Kidney tubule cell (primary cell): Measurements from ENCODE around the gene DCAF15.
A peak's percentile ranks its signal among the peaks of the same experiment; 100 is the strongest.

Experiments
- DNase-seq: peaks from one replicate; pipeline ENCODE4 v3.0.0-alpha.2; 2018; ENCODE audit warnings: low spot score

Gene DCAF15

DNA sequence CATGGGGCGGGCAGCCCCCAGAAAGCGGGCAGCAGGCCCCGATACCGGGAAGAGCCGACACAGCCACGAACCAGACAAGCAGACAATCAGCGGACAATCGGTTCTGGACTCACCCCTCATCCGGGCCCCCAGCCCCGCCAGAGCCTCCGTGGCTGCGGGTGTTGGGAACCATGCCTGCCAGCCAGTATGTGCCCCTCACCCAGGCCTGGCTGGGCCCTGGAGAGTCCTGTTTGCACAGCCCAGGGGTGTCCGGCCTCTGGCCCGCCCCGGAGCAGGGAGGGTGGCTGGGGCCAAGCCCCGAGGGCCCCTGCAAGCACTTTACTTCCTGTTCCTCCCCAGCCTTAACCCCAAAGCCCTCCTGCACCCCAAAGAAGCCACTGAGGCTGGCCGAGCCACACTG, 21.9 kb upstream of the DCAF15 start:
- no peak for DNase-seq

DNA sequence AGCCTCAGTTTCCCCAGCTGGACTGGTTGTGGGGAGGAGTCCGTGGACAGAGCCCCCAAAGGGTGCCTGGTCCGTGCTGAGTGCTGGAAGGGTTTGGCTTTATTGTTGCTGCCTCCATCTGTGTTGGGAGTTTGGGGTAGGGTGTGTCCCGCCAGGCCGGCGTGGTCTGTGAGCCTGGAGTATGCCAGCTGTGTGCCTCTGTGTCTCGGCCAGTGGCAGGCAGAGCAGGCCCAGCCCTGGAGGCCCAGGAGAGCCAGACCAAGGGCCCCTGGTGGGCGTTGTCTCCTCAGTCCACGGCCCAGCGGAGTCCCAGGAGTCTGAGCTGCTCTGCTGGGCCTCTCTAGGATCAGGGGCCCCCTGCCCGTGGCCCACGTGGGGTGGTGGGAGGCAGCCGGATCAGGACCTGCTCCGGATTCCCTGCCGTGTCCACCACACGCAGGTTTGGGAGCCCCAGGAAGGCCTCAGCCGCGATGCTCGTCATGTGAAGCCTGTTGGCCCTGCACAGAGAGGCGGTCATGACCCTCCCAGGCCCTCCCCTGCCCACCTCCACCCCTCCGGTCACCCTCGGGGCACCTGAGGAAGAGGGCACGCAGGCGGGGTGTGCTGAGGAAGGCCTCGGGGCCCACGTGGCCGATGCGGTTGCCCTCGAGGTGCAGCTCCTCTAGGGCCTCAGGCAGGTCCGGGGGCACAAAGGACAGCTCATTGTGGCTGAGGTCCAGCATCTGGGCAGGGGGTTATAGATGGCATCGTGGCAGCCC, 20.7 kb upstream of the DCAF15 start:
- DNase-seq = no peak

DNA sequence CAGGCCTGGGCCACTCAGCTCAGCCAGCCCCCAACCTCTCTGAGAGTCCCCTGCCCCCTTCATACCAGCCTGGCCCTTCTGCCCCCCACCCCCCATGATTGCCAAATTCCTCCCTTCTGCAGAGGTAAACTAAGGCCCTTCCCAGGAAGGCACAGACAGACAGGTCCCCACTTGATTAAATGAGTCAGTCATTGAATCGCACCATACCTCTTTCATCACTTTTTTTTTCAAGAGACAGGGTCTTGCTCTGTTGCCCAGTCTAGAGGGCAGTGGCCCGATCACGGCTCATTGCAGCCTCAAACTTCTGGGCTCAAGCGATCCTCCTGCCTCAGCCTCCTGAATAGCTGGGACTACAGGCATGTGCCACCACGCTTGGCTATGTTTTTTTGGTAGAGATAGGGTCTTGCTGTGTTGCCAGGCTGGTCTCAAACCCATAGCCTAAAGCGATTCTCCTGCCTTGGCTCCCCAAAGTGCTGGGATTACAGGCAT, 20.1 kb upstream of the DCAF15 start:
- no peak for DNase-seq

DNA sequence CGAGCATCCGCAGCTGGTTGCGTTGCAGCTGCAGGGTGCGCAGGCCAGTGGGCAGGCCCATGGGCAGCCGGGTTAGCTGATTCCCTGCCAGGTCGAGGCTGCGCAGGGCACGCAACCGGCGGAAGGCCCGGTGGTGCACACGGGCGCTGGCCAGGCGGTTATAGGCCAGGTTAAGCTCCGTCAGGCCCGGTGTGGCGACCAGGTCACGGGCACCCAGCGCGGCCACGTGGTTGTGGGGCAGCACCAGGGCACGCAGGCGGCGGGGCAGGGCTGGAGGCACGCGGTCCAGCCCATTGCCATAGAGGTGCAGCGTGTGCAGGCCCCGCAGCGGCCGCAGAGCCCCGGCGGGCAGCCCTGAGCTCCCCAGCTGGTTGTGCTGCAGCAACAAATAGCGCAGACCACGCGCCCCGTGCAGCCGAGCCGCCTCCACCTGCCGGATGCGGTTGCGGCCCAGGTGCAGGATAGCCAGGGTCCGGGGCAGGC, 19.4 kb upstream of the DCAF15 start:
- no peak for DNase-seq

DNA sequence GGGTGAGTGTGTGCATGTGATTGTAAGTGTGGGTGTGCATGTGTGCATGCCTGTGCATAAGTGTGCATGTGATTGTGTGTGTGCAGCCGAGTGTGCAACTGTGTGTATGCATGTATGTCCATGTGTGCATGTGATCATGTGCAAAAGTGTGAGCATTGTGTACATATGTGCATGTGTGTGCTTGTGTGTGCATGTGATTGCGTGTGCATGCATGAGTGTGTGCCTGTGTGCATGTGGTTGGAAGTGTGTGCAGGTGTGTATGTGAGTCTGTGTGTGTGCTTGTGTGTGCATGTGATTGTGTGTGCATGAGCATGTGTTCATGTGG, 17.6 kb upstream of the DCAF15 start:
- no peak for DNase-seq

DNA sequence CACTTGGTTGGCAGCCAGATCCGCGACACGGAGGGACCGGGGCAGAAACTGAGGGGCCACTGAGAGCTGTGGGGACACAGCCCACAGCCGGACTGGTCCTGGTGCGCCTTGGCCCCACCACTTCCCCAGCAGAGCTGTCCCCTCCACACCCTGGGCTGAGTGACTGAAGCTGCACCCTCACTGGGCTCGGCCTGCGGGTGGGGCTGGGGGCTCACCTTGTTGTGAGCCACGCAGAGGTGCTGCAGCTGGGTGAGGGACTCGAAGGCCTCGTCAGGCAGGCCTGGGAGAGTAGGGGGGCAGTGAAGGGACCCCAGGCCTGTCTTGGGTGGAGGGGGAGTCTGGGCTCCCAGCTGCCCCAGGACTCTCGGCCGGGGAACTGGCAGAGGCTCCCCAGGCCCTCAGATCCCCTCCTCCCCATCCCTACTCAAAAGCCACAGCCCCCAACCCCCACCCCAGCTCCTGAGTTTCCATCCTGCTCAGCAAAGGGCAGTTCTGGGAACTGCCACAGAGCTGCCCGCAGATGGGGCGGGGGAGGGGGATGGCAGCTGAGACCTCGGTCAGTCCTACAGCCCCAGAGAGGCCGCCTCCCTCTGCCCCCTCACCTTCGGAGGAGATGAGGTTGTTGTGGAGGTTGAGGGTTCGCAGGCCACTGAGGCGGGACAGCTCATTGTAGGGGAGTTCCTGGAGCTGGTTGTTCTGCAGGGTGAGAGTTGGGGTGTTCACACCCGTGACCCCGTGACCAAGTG, 16.4 kb upstream of the DCAF15 start:
- no peak for DNase-seq

DNA sequence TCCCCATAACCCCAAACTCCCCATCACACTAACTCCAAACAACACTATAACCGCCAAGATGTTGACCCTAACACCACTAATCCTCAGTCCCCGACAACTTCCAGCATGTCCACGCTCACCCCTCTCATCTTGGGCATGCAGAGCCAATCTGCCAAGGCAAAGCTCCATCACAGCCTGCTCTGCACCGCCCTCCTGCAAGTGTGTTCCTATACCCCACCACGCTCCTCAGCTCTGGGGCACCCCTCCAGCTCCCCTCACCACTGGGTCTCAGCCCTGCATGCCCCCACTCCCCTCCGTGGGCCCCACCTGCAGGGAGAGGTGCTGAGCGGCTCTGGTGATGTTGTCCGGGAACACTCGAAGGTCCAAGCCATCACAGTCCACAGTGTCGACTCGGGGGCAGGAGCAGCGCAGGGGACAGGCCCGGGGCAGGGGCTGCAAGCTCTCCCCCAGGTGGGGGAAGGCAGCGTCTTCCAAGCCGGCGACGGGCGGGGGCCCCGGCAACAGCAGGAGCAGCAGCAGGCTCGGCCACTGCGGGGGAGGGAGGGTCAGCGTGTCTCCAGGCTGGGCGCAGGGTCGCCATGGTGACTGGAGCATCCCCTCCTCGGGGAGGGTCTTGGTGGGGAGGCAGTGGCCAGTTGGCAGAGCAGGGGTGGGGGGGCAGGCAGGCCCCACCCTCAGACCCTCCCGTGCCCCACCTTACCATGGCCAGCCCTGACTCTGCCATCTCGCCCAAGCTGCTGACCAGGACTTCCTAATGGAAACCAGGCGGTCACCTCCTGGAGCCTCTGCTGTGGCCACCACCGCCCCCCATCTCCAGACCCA, 14.6 kb upstream of the DCAF15 start:
- DNase-seq = no peak

DNA sequence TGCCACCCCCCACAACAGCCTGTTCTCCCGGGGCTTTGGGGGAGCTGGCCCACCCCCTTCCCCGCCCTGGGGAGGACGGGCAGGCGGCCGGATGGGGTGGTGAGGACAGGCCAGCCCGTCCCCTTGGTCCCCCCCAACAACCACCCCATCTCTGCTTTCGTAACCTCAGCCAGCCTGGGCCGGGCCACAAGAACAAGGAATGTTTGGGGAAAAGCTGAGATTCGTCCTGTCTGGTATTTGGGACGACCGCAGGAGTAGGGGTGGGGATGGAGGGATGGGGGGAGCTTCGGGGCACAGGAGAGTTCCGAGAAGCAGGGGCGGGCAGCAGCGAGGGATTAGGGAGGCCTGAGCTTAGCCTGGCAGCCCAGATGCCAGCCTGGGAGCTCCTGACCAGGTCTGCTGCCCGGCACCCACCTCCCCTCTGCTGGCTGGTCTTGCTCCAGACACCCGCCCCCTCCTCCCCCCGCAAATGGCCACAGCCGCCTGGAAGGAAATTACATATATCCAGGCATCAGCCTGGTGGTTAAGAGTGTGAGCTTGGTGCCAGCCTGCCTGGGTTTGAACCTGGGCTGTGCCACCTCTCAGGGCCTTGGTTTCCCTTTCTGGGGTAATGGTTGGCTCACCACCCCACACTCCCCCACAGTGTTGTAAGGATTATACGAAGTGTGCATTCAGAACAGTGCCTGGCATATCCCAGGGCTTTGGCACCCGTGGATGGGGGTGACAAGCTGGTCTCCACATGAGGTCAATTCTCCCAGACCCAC, 13.8 kb upstream of the DCAF15 start, which contains the start of gene PODNL1:
Gene PODNL1 (minus strand): TSS at position 117 of the 764 bp plus-strand sequence. CDS start 236 bp downstream, outside the sequence.
- no peak for DNase-seq

DNA sequence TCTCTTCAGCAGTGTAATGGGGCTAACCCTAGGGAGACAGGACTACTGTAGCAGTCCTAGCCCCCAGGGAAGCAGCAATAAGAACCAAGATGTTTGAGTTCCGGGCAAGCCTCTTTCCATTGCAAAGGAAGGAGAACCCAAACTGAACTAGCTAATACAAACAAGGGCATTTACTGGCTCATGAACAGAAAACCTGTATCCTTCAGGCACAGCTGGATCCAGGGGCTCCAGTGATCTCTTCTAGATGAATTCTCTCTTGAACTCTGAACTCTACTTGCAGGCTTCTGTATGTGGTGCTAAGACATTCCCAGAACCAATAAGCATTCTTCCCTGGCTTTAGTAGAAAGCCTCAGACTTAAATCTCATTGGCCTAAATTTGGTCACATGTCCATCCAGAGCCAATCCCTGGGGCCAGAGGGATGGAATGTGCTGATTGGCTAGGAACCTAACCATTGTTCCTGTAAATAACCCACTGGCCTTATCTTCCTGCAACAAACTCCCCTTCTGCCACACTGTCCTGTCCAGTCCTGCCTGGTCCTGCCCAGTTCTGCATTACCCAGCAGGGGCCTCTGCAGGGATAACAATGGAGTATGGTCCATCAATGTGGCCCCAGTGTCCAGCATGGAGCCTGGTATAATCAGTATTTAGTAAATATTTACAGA, 10.2 kb upstream of the DCAF15 start:
- DNase-seq = no peak

DNA sequence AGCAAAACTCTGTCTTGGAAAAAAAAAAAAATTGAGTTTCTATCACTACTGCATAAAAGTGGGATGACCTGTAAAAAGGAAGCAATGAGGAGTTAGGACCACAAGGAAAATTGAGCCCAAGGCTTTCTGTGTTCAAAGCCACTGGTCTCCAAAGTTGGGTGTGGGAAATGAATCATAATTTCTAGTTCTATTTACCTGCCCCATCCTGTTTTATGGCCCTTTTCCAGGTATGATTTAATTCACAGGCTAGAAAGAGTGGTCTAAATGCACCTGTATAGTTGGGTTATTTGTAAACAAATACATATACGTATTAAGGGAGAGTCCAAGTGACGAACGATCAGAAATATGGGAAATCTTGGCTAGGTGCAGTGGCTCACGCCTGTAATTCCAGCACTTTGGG, 5.9 kb upstream of the DCAF15 start:
- no peak for DNase-seq

DNA sequence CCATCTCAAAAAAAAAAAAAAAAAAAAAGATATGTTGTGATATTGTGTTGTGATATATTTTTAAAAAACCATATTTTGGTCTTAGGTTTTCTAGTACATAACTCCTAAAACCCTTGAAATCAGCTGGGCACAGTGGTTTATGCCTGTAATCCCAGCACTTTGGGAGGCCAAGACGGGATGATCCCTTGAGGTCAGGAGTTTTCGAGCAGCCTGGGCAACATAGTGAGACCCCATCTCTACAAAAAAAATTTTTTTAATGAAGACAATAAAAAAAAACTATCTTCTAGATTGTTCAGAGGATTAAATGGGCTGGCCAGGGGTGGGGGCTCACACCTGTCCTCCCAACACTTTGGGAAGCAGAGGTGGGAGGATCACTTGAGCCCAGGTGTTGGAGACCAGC, 1.3 kb upstream of the DCAF15 start:
- DNase-seq = no peak

DNA sequence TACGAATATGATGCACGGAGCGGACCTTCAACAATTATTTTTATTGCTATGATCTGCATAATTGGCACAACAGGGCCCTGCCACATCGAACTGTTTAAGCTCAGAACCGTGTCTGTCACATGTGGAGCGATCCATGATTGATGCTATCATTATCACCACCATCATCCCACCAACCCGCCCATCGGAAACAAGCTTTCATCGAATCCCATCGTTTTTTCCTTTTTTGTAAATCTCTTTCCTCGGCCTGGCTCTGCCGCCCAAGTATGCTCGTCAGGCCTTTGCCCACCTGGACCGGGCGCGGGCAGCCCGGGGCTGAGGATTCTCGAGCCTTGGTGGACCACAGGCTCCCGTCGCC, 533 bp upstream of the DCAF15 start:
- no peak for DNase-seq

DNA sequence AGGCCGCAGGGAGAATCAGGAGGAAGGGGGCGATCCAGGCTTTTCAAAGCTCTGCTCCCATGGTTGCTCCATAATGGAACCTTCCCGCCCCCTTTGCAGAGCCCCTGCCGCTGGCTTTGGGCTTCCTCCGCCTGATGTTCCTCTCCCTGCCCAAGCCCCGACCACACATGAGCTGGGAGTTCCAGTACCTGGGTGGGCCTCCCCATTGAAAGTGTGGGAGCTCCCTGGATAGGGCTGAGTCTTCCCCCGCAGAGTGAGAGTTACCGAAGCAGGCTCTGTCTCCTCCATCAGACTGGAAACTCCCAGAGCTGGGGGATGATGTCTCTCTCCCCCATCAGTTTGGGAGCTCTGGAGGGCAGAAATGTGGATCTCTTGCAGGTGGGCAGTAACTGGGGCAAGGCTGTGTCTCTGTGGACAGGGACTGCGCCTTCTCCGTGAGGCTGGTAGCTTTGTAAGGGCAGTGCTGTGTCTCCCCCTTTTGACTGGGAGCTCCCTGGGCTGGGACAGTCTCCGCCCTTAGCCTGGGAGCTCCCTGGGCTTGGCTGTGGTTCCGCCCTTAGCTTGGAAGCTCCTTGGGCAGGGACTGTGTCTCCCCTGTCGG, 722 bp downstream of the DCAF15 start:
- peak; percentile 53 for DNase-seq

DNA sequence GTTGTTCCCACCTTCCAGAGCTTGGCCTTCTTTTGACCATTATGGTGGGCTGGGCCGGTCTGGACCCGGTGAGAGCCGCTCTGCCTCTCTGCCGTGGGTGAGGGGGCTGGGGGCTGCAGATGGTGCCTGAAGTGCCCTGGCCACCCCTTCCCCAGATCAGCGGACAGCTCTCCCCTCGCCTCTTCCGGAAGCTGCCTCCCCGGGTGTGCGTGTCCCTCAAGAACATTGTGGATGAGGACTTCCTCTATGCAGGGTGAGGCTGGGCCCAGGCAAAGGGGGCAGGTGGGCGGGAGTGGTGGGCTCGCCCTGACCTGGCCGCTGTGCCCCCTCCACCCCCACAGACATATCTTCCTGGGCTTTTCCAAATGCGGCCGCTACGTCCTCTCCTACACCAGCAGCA, 1.9 kb downstream of the DCAF15 start:
- no peak for DNase-seq

DNA sequence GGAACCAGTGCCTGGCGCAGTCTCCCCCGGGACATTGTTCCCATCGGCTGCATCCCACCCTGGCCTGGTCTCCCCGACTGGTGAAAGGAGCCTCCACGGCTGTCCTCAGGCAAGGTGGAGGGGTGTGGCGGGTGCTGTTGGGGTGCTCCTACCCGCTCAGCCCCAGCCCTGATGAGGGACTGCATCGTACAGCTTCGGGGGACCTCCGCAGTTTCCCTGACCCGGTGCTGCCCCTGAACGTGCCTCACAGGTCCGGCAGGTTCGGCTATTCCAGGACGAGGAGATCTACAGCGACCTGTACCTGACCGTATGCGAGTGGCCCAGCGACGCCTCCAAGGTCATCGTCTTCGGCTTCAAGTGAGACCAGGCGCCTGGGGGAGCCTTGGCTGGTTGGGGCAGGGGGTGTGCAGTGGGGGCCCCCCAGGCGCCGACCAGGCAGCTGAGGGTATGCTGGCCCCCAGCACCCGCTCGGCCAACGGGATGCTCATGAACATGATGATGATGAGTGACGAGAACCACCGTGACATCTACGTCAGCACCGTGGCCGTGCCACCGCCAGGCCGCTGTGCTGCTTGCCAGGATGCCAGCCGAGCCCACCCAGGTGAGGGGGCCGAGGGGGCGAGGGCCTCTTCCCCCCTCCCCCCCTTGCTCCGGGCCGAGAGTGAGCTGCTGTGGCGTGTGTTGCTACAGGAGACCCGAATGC, 3.5 kb downstream of the DCAF15 start:
- no peak for DNase-seq

DNA sequence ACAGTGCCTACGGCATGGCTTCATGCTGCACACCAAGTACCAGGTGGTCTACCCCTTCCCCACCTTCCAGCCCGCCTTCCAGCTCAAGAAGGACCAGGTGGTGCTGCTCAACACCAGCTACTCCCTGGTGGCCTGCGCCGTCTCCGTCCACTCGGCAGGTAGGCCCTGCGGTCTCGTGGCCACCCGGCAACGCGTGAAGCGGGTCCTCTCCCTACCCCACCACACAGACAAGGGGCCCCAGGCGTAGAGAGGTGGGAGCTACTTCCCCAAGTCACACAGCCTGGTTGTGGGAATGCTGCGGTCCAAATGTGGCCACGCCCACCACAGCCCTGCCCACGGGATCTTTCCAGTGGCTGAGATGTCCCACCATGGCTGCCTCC, 4.0 kb downstream of the DCAF15 start:
- no peak for DNase-seq

DNA sequence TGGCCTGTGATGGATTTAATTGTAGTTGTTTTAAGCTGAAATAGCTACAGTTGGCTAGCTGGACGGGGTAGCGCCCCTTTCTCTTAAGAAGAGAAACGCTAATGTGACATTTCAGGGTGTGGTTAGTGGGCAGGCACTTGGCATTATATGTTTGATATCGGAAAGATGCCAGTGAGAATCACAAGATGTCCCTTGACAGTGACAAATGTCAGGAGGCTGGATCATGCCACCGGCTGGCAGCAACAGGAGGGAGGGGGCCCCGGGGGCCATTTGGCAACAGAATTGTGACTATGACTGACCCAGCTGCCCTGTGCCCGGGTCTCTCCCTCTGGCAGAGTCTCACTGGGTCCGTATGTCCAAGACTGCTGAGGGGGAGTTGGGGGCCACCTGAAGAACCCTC, 4.7 kb downstream of the DCAF15 start:
- DNase-seq = no peak

DNA sequence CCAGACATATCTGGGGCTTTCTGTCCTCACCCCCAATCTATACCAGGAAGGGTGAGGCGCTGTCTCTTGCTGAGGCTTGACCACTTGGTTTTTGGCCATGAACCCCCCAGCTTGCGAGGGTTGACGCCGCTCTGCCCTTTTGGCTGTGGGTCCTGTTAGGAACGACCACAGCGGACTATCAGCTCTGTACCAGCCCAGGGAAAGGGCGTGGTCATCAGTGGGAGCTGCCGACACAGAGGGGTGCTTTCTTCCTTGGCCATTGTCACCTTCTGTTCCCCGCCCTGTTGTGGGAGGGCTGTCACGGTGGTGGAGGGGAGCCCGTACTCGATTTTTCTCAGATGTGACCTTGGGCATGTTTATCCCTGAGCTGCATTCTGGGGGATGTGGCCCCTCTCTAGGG, 5.7 kb downstream of the DCAF15 start:
- DNase-seq = no peak

DNA sequence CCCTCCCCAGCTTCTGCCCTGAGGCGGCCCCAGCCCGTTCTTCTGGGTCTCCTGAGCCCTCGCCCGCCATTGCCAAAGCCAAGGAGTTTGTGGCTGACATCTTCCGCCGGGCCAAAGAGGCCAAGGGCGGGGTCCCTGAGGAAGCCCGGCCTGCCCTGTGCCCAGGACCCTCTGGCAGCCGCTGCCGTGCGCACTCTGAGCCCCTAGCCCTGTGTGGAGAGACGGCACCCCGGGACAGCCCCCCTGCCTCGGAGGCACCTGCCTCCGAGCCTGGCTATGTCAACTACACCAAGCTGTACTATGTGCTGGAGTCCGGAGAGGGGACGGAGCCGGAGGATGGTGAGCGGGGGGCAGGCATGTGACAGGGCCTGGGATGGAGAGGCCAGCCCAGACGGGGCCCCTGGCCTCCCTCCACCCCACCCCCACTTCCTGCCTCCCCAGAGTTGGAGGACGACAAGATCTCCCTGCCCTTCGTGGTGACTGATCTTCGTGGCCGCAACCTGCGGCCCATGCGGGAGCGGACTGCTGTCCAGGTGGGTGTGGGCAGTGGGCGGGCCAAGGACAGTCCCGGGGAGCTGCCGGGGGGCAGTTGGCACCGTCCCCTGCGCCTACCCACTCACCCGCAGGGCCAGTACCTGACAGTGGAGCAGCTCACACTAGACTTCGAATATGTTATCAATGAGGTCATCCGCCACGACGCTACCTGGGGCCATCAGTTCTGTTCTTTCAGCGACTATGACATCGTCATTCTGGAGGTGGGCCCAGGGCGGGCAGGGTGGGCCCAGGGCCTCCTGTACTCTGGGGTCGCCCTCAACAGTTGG, 7.0 kb downstream of the DCAF15 start:
- no peak for DNase-seq
